Neural crest cell (in vitro differentiated cells): ENCODE results near the gene SOD1. TPM values are rescaled to one million over a fixed set of nuclear protein-coding genes. Genes with fewer than 3 reads are reported as not detected.
A peak's percentile ranks its signal among the peaks of the same experiment; 100 is the strongest.

ENCODE experiments used
- DNase-seq: peaks from one replicate; pipeline ENCODE4 v3.0.0; 2021; ENCODE audit warnings: low read depth, mixed read lengths, low spot score
- H3K27ac Mint-ChIP-seq: one replicate; pipeline ENCODE4 v1.8.0; 2021; ENCODE audit warnings: mild to moderate bottlenecking, mixed read lengths; ENCODE audit not compliant: unreplicated experiment
- H3K27me3 Mint-ChIP-seq: 2 replicates; pipeline ENCODE4 v1.8.0; 2021; ENCODE audit warnings: low read depth, mild to moderate bottlenecking, mixed read lengths
- H3K36me3 Mint-ChIP-seq: 2 replicates; pipeline ENCODE4 v1.8.0; 2021; ENCODE audit warnings: low read depth, mild to moderate bottlenecking, mixed read lengths
- H3K4me1 Mint-ChIP-seq: 2 replicates; pipeline ENCODE4 v1.8.0; 2021; ENCODE audit warnings: mixed read lengths
- H3K4me3 Mint-ChIP-seq: one replicate; pipeline ENCODE4 v1.8.0; 2021; ENCODE audit warnings: mild to moderate bottlenecking, mixed read lengths
- H3K9me3 Mint-ChIP-seq: 2 replicates; pipeline ENCODE4 v1.8.0; 2021; ENCODE audit warnings: mixed read lengths
- long read RNA-seq: library from polyadenylated mRNA; unstranded; transcript quantifications from one replicate; pipeline ENCODE4 v2.0.0, GENCODE V29; 2020
- total RNA-seq: library from RNA; stranded (reverse); gene quantifications from 2 replicates; pipeline ENCODE4 v1.2.1, GENCODE V29; 2021
- TF ChIP-seq, protein P1 (sequence below): fragments of 200-600 bp; sonication (generic); conservative IDR thresholded peaks from 2 replicates; pipeline ENCODE4 v1.5.0; 2021; ENCODE audit warnings: antibody characterized with exemption, mild to moderate bottlenecking

The SOD1 gene
- 234 and 241 TPM in 2 replicates for total RNA-seq
- long read RNA-seq, transcript SOD1-201 (5 exons, 966 nt), result major isoform, 125 of 154 reads
- long read RNA-seq, partial matches to known transcripts, result 1 of 154 reads
- long read RNA-seq, other reads (novel, unspliced or antisense), result 28 of 154 reads

DNA sequence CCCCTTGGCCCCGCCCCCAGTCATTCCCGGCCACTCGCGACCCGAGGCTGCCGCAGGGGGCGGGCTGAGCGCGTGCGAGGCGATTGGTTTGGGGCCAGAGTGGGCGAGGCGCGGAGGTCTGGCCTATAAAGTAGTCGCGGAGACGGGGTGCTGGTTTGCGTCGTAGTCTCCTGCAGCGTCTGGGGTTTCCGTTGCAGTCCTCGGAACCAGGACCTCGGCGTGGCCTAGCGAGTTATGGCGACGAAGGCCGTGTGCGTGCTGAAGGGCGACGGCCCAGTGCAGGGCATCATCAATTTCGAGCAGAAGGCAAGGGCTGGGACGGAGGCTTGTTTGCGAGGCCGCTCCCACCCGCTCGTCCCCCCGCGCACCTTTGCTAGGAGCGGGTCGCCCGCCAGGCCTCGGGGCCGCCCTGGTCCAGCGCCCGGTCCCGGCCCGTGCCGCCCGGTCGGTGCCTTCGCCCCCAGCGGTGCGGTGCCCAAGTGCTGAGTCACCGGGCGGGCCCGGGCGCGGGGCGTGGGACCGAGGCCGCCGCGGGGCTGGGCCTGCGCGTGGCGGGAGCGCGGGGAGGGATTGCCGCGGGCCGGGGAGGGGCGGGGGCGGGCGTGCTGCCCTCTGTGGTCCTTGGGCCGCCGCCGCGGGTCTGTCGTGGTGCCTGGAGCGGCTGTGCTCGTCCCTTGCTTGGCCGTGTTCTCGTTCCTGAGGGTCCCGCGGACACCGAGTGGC lies at the start of gene SOD1:
Gene SOD1, plus strand, starts transcription at position 158 of the 723 bp plus-strand sequence. Its CDS starts 77 bp downstream, at position 235.
- DNase-seq, result peak; percentile 93
- Mint-ChIP-seq H3K27ac (peak within 1 kb of the TSS; percentile 99), H3K4me3 (peak within 1 kb of the TSS; percentile 100), H3K27me3 (no peaks in the 10 kb centered on the region), H3K36me3 (peaks cover 14% of the 10 kb centered on the region), H3K4me1 (peaks cover 40% of the 10 kb centered on the region), H3K9me3 (peaks cover 9% of the 10 kb centered on the region)
- TF ChIP-seq, protein P1, sequence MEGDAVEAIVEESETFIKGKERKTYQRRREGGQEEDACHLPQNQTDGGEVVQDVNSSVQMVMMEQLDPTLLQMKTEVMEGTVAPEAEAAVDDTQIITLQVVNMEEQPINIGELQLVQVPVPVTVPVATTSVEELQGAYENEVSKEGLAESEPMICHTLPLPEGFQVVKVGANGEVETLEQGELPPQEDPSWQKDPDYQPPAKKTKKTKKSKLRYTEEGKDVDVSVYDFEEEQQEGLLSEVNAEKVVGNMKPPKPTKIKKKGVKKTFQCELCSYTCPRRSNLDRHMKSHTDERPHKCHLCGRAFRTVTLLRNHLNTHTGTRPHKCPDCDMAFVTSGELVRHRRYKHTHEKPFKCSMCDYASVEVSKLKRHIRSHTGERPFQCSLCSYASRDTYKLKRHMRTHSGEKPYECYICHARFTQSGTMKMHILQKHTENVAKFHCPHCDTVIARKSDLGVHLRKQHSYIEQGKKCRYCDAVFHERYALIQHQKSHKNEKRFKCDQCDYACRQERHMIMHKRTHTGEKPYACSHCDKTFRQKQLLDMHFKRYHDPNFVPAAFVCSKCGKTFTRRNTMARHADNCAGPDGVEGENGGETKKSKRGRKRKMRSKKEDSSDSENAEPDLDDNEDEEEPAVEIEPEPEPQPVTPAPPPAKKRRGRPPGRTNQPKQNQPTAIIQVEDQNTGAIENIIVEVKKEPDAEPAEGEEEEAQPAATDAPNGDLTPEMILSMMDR, result no peak

DNA sequence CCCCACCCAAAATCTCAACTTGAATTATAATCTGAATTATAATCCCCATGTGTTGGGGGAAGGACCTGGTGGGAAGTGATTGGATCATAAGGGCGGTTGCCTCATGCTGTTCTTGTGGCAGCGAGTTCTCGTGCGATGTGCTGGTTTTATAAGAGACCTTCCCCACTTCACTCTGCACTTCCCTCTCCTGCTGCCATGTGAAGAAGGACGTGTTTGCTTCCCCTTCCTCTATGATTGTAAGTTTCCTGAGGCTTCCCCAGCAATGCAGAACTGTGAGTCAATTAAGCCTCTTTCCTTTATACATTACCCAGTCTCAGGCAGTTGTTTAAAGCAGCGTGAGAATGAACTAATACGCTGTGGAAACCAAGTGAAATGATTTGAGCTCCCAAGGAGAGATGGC lies 48.0 kb upstream of the SOD1 start:
- Mint-ChIP-seq H3K27me3 (no peaks in the 10 kb centered on the region), H3K9me3 (no peaks in the 10 kb centered on the region), H3K27ac (peak overlapping the region; percentile 2), H3K4me1 (peaks cover 31% of the 10 kb centered on the region), H3K36me3 (no peaks in the 10 kb centered on the region), H3K4me3 (no peak overlapping the region)
- TF ChIP-seq, protein P1, result no peak
- no peak for DNase-seq

GRCh38 chr21:31612894-31613785 lies 46.4 kb upstream of the SOD1 start:
- no peaks in the 10 kb centered on the region for H3K36me3 Mint-ChIP-seq
- H3K9me3 Mint-ChIP-seq, result no peaks in the 10 kb centered on the region
- peak overlapping the region; percentile 0 for H3K4me3 Mint-ChIP-seq
- H3K27me3 Mint-ChIP-seq, result no peaks in the 10 kb centered on the region
- TF ChIP-seq, protein P1, result no peak
- peaks cover 31% of the 10 kb centered on the region for H3K4me1 Mint-ChIP-seq
- no peak for DNase-seq
- peak overlapping the region; percentile 70 for H3K27ac Mint-ChIP-seq

DNA sequence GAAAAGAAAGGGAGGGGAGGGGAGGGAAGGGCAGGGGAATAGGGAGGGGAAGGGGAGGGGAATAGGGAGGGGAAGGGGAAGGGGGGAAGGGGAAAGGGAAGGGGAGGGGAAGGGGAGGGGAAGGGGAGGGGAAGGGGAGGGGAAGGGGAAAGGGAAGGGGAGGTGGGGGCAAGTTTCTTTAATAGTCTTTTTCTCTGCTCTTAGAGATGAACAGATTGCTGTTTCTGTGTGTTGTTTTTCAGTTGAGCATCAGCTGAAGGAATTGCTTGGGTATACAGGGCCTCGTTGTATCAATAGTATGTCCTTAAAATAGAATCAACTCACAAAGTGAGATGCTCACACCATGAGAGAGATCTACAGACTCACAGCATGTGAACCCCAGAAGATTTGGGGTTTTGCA lies 44.8 kb upstream of the SOD1 start:
- Mint-ChIP-seq H3K36me3 (no peaks in the 10 kb centered on the region), H3K27ac (no peak overlapping the region), H3K4me3 (no peak overlapping the region), H3K4me1 (peaks cover 24% of the 10 kb centered on the region), H3K9me3 (no peaks in the 10 kb centered on the region), H3K27me3 (no peaks in the 10 kb centered on the region)
- TF ChIP-seq, protein P1, result no peak
- no peak for DNase-seq

GRCh38 chr21:31616216-31616615 lies 43.3 kb upstream of the SOD1 start:
- Mint-ChIP-seq H3K4me1 (peaks cover 24% of the 10 kb centered on the region), H3K9me3 (no peaks in the 10 kb centered on the region), H3K27me3 (no peaks in the 10 kb centered on the region), H3K36me3 (no peaks in the 10 kb centered on the region), H3K27ac (no peak overlapping the region), H3K4me3 (no peak overlapping the region)
- DNase-seq, result no peak
- TF ChIP-seq, protein P1, result no peak
